HCT116 (cell line): Measurements from ENCODE around the gene RHBDF2.
"Not testable (repeated sequence)": the region's sequence is repeated elsewhere in the genome, so short reads cannot be mapped to it uniquely, and the experiment has no call there.

Experiments
- CEBPB ChIP-seq: IDR thresholded peaks from 2 replicates; pipeline ENCODE4 v1.6.1; 2012; ENCODE audit warnings: low read depth
- ELF1 ChIP-seq: IDR thresholded peaks from 2 replicates; pipeline ENCODE4 v1.6.1; 2012; ENCODE audit warnings: low read depth, borderline replicate concordance
- EZH2 ChIP-seq: fragments of 200-600 bp; sonication (generic); IDR thresholded peaks from 2 replicates; pipeline ENCODE4 v1.6.1; 2017; ENCODE audit warnings: antibody characterized with exemption, mixed run types
- EZH2phosphoT487 ChIP-seq: fragments of 200-600 bp; IDR thresholded peaks from 2 replicates; pipeline ENCODE4 v1.6.1; 2018; ENCODE audit warnings: antibody characterized with exemption, borderline replicate concordance
- FOSL1 ChIP-seq: IDR thresholded peaks from 2 replicates; pipeline ENCODE4 v1.6.1; 2012; ENCODE audit warnings: low read depth
- POLR2A ChIP-seq: IDR thresholded peaks from 2 replicates; pipeline ENCODE4 v1.7.0; 2011; ENCODE audit warnings: borderline replicate concordance; ENCODE audit not compliant: insufficient read depth, insufficient read length; ENCODE audit errors: extremely low read depth
- POLR2AphosphoS5 ChIP-seq: IDR thresholded peaks from 2 replicates; pipeline ENCODE4 v1.6.1; 2011; ENCODE audit warnings: mild to moderate bottlenecking, low read depth, low read length, moderate library complexity
- RAD21 ChIP-seq: IDR thresholded peaks from 2 replicates; pipeline ENCODE4 v1.6.1; 2012; ENCODE audit warnings: low read depth, mild to moderate bottlenecking
- TF ChIP-seq, protein P1 (sequence below): IDR thresholded peaks from 2 replicates; pipeline ENCODE4 v1.6.1; 2012
- TF ChIP-seq, protein P2 (sequence below), 3 experiments: fragments of 200-600 bp in 1 of 3; sonication (generic) in 1 of 3; IDR thresholded peaks in 2 of 3; conservative IDR thresholded peaks in 1 of 3; 2 replicates each; pipeline ENCODE4 v1.5.1; 2012 to 2017; ENCODE audit warnings: low read depth in 2 of 3, low read length in 2 of 3, antibody characterized with exemption in 1 of 3, borderline replicate concordance in 1 of 3, control low read depth in 1 of 3, mild to moderate bottlenecking in 1 of 3, mixed read lengths in 1 of 3, mixed run types in 1 of 3, moderate library complexity in 1 of 3; ENCODE audit not compliant: insufficient read depth in 1 of 3

DNA sequence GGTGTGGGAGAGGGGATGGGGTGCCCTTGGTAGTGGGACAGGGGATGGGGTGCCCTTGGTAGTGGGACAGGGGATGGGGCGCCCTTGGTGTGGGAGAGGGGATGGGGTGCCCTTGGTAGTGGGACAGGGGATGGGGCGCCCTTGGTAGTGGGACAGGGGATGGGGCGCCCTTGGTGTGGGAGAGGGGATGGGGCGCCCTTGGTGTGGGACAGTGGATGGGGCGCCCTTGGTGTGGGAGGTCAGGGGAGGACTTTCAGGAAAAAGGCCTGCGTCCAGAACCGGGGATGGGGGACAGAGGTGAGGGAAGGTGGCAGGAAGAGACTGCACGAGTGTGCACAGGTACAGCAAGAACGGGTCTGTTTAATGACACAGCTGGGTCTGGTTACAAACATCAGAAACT lies 25.8 kb upstream of the RHBDF2 start:
- not testable (repeated sequence) for TF ChIP-seq POLR2A, RAD21, ELF1, FOSL1, EZH2, EZH2phosphoT487, CEBPB, POLR2AphosphoS5
- TF ChIP-seq, protein P1, sequence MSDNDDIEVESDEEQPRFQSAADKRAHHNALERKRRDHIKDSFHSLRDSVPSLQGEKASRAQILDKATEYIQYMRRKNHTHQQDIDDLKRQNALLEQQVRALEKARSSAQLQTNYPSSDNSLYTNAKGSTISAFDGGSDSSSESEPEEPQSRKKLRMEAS = not testable (repeated sequence)
- TF ChIP-seq, protein P2, sequence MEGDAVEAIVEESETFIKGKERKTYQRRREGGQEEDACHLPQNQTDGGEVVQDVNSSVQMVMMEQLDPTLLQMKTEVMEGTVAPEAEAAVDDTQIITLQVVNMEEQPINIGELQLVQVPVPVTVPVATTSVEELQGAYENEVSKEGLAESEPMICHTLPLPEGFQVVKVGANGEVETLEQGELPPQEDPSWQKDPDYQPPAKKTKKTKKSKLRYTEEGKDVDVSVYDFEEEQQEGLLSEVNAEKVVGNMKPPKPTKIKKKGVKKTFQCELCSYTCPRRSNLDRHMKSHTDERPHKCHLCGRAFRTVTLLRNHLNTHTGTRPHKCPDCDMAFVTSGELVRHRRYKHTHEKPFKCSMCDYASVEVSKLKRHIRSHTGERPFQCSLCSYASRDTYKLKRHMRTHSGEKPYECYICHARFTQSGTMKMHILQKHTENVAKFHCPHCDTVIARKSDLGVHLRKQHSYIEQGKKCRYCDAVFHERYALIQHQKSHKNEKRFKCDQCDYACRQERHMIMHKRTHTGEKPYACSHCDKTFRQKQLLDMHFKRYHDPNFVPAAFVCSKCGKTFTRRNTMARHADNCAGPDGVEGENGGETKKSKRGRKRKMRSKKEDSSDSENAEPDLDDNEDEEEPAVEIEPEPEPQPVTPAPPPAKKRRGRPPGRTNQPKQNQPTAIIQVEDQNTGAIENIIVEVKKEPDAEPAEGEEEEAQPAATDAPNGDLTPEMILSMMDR (IDR thresholded peaks at IDR 0.05 in 2 of 3, conservative IDR thresholded peaks at IDR 0.05 in 1 of 3; ENCODE audit: borderline replicate concordance in 1 of 3, insufficient read depth in 1 of 3, low read depth in 2 of 3, low read length in 2 of 3) = not testable (repeated sequence)
